ENCODE measurements around the gene CNGB1. TPM values are rescaled to one million over a fixed set of nuclear protein-coding genes. Genes with fewer than 3 reads are reported as not detected.

CNGB1 gene
- total and polyA plus RNA-seq, 2 of the 13 experiments (the other 11 are each of a cell fraction or from before 2014, with no cell fraction given) = 0.02 to 0.15 TPM

DNA sequence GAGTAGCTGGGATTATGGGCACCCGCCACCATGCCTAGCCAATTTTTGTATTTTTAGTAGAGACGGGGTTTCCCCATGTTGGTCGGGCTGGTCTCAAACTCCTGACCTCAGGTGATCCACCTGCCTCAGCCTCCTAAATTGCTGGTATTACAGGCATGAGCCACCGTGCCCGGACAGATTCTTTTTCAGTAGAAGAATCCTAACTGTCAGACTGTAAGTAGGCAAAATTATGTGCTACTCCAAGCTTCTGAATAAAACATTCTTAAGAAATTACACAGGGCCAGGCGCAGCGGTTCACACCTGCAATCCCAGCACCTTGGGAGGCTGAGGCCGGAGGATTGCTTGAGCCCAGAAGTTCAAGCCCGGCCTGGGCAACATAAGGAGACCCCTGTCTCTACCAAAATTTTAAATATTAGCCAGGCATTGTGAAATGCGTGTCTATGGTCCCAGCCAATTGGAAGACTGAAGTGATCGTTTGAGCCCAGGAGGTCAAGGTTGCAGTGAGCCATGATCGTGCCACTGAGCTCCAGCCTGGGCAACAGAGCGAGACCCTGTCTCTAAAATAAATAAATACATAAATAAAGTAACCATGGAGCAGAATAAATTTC is 101.9 kb downstream of the CNGB1 start (continued):
- TF ChIP-seq, protein P1, sequence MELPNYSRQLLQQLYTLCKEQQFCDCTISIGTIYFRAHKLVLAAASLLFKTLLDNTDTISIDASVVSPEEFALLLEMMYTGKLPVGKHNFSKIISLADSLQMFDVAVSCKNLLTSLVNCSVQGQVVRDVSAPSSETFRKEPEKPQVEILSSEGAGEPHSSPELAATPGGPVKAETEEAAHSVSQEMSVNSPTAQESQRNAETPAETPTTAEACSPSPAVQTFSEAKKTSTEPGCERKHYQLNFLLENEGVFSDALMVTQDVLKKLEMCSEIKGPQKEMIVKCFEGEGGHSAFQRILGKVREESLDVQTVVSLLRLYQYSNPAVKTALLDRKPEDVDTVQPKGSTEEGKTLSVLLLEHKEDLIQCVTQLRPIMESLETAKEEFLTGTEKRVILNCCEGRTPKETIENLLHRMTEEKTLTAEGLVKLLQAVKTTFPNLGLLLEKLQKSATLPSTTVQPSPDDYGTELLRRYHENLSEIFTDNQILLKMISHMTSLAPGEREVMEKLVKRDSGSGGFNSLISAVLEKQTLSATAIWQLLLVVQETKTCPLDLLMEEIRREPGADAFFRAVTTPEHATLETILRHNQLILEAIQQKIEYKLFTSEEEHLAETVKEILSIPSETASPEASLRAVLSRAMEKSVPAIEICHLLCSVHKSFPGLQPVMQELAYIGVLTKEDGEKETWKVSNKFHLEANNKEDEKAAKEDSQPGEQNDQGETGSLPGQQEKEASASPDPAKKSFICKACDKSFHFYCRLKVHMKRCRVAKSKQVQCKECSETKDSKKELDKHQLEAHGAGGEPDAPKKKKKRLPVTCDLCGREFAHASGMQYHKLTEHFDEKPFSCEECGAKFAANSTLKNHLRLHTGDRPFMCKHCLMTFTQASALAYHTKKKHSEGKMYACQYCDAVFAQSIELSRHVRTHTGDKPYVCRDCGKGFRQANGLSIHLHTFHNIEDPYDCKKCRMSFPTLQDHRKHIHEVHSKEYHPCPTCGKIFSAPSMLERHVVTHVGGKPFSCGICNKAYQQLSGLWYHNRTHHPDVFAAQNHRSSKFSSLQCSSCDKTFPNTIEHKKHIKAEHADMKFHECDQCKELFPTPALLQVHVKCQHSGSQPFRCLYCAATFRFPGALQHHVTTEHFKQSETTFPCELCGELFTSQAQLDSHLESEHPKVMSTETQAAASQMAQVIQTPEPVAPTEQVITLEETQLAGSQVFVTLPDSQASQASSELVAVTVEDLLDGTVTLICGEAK (IDR thresholded peaks at IDR 0.05) = no peak
- TF ChIP-seq, protein P1 (CRISPR knock-in tag; IDR thresholded peaks at IDR 0.05) = no peak
- TF ChIP-seq CHD2 (IDR thresholded peaks at IDR 0.05; ENCODE audit: low read depth, low read length) = no peak
- no peak for TF ChIP-seq HMG20B (CRISPR knock-in tag; conservative IDR thresholded peaks at IDR 0.05)
- TF ChIP-seq SRSF1 (optimal IDR thresholded peaks at IDR 0.05; ENCODE audit: low read depth, low read length) = no peak
- TF ChIP-seq ZNF350 (CRISPR knock-in tag; IDR thresholded peaks at IDR 0.05; ENCODE audit: borderline replicate concordance, low read depth) = peak; percentile 38; the same call in 1 of the 2 replicates
- 0 out of 2 replicates have a peak, but pooled peaks have one; percentile 23 for TF ChIP-seq MAF1 (CRISPR knock-in tag; IDR thresholded peaks at IDR 0.05; ENCODE audit: borderline replicate concordance)
- TF ChIP-seq ZKSCAN8 (CRISPR knock-in tag; IDR thresholded peaks at IDR 0.05; ENCODE audit: borderline replicate concordance) = no peak
- TF ChIP-seq POLR2A (IDR thresholded peaks at IDR 0.05; ENCODE audit: insufficient read depth in 1 of 2, low read depth in 2 of 2, low read length in 2 of 2) = no peak
- TF ChIP-seq, protein P2, sequence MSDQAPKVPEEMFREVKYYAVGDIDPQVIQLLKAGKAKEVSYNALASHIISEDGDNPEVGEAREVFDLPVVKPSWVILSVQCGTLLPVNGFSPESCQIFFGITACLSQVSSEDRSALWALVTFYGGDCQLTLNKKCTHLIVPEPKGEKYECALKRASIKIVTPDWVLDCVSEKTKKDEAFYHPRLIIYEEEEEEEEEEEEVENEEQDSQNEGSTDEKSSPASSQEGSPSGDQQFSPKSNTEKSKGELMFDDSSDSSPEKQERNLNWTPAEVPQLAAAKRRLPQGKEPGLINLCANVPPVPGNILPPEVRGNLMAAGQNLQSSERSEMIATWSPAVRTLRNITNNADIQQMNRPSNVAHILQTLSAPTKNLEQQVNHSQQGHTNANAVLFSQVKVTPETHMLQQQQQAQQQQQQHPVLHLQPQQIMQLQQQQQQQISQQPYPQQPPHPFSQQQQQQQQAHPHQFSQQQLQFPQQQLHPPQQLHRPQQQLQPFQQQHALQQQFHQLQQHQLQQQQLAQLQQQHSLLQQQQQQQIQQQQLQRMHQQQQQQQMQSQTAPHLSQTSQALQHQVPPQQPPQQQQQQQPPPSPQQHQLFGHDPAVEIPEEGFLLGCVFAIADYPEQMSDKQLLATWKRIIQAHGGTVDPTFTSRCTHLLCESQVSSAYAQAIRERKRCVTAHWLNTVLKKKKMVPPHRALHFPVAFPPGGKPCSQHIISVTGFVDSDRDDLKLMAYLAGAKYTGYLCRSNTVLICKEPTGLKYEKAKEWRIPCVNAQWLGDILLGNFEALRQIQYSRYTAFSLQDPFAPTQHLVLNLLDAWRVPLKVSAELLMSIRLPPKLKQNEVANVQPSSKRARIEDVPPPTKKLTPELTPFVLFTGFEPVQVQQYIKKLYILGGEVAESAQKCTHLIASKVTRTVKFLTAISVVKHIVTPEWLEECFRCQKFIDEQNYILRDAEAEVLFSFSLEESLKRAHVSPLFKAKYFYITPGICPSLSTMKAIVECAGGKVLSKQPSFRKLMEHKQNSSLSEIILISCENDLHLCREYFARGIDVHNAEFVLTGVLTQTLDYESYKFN (CRISPR knock-in tag; conservative IDR thresholded peaks at IDR 0.05) = peak; percentile 36; the same call in 1 of the 2 replicates
- TF ChIP-seq PLRG1 (conservative IDR thresholded peaks at IDR 0.05) = no peak
- TF ChIP-seq ZNF614 (CRISPR knock-in tag; IDR thresholded peaks at IDR 0.05; ENCODE audit: borderline replicate concordance) = no peak
- TF ChIP-seq FOXJ3 (CRISPR knock-in tag; IDR thresholded peaks at IDR 0.05; ENCODE audit: borderline replicate concordance) = no peak
- TF ChIP-seq ZNF232 (CRISPR knock-in tag; IDR thresholded peaks at IDR 0.05; ENCODE audit: borderline replicate concordance) = no peak
- TF ChIP-seq, protein P3, sequence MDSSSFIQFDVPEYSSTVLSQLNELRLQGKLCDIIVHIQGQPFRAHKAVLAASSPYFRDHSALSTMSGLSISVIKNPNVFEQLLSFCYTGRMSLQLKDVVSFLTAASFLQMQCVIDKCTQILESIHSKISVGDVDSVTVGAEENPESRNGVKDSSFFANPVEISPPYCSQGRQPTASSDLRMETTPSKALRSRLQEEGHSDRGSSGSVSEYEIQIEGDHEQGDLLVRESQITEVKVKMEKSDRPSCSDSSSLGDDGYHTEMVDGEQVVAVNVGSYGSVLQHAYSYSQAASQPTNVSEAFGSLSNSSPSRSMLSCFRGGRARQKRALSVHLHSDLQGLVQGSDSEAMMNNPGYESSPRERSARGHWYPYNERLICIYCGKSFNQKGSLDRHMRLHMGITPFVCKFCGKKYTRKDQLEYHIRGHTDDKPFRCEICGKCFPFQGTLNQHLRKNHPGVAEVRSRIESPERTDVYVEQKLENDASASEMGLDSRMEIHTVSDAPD (CRISPR knock-in tag; IDR thresholded peaks at IDR 0.05) = no peak
- TF ChIP-seq ZNF367 (CRISPR knock-in tag; IDR thresholded peaks at IDR 0.05; ENCODE audit: borderline replicate concordance) = no peak
- peak; percentile 59; the same call in 1 of the 2 replicates for TF ChIP-seq NR2F2 (IDR thresholded peaks at IDR 0.05; ENCODE audit: borderline replicate concordance, low read depth)

All from HepG2 (cell line).